Neural progenitor cell (in vitro differentiated cells): ENCODE results near the gene SCG5.

Experiments used
- EZH2 ChIP-seq: fragments of 200-600 bp; sonication (generic); IDR thresholded peaks from 2 replicates; pipeline ENCODE4 v1.6.1; 2017; ENCODE audit warnings: antibody characterized with exemption, mild to moderate bottlenecking, moderate library complexity
- EZH2phosphoT487 ChIP-seq: fragments of 200-600 bp; sonication (generic); IDR thresholded peaks from 2 replicates; pipeline ENCODE4 v1.6.1; 2017; ENCODE audit warnings: antibody characterized with exemption
- TF ChIP-seq, protein P1 (sequence below): fragments of 200-600 bp; sonication (generic); IDR thresholded peaks from 2 replicates; pipeline ENCODE4 v1.5.1; 2017; ENCODE audit warnings: antibody characterized with exemption, mild to moderate bottlenecking

DNA sequence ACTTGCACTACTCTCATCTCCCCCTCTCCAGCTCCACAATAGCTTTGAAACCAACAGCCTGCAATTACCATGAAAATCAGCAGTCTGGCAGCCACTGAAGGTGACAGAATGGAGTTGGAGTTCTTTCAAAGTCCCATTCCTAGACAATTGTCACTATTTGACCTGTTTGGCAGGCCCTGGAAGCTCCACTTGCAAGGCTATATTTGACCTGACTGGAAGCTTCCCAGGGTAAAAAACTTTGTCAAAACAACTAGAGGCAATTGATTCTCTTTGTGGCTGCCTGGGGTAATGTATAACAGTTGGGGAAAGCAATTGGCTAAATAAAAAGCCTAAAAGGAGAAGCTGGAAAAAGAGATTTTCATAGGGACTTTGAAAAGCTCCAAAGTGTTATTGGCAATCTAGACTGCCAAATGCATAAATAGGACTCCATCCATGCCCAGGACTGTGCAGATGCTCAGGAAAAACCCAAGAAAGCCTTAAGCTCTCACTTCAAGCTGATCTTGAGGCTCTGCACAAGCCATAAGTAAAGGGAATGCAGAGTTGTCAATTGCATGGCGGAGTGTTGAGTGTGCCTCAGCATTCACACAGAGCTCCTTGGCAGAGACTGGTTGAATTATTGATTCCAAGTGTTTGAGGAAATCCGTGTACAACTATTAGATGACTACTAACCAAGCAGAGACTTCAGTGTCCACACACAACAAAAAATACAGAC, 94.6 kb downstream of the SCG5 start:
- TF ChIP-seq, protein P1, sequence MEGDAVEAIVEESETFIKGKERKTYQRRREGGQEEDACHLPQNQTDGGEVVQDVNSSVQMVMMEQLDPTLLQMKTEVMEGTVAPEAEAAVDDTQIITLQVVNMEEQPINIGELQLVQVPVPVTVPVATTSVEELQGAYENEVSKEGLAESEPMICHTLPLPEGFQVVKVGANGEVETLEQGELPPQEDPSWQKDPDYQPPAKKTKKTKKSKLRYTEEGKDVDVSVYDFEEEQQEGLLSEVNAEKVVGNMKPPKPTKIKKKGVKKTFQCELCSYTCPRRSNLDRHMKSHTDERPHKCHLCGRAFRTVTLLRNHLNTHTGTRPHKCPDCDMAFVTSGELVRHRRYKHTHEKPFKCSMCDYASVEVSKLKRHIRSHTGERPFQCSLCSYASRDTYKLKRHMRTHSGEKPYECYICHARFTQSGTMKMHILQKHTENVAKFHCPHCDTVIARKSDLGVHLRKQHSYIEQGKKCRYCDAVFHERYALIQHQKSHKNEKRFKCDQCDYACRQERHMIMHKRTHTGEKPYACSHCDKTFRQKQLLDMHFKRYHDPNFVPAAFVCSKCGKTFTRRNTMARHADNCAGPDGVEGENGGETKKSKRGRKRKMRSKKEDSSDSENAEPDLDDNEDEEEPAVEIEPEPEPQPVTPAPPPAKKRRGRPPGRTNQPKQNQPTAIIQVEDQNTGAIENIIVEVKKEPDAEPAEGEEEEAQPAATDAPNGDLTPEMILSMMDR = no peak
- no peak for TF ChIP-seq EZH2phosphoT487
- no peak for TF ChIP-seq EZH2
